GM21619 (cell line): Measurements from ENCODE around the gene ADGRG1.

Experiments used
- ATAC-seq: cut with Tn5 transposase; IDR thresholded peaks from one replicate; pipeline ENCODE4 v1.9.1; 2021; ENCODE audit not compliant: unreplicated experiment

The ADGRG1 gene

DNA sequence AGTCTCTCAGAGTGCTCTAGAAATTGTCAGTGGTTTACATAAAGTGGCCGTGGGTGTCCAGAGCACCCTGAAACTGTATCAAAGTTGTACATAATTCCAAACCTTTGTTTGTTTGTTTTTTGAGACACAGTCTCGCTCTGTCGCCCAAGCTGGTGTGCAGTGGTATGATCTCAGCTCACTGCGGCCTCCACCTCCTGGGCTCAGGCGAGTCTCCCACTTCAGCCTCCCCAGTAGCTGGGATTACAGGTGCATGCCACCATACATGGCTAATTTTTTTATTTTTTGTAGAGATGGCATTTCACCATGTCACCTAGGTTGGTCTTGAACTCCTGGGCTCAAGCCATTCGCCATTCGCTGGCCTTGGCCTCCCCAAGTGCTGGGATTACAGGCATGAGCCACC, 24.3 kb upstream of the ADGRG1 start:
- no peak for ATAC-seq

DNA sequence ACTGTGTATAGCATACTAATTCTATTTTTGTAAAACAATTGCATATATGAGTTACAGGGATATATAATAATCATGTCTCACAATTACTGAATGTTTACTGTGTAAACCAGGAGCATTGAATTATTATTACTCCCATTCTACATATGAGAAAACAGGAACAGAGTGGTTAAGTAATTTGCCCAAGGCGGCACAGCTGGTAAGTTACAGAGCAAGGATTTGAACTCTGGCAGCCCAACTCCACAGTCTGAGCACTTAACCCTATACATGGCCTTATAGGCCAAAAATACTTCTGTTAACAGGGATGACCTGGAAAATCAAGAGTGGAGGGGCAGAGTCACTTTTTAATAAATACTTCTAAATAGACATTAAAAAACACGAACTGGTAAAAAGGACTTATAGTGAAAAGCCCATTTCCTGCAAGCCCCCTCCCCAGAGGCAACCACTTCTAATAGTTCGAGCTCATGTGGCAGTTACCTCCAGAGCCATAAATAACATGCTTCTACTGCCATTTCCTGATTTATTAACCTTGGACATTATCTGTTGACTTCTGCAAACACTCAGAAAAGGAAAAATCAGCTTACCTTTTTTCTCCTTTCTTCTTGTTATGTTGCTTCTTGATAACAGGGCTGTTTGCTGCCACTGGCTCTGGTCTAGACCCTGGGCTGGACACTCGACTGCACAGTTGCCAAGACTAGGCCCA, 22.1 kb upstream of the ADGRG1 start:
- no peak for ATAC-seq

DNA sequence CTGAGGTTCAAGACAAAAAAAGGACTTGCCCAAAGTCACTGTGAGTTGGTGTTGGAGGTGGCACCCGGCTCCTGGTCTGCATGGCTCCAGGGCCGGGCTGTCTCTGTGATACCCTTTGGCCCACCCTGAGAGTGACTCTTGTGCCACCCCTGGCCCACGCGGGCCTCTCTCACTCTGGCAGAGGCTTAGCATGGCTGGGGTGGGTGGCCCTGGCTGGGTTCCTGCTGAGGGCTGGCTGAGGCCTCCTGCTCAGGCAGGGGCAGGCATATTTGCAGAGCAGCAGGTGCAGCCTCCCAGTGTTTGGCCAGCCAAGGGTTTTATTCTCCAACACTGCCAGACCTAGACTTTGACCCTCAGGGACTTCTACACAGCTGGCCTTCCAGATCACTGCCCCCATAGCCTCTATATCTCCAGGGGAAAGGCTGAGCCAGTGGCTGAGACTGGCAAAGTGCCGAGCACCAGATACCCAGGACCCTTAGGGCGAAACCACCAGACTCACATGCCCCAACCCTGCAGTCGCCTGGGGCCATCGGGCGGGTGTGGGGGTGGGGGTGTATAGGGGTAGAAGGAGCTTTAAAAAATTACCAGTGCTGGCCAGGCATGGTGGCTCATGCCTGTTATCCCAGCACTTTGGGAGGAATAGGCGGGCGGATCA, 21.5 kb upstream of the ADGRG1 start:
- no peak for ATAC-seq

DNA sequence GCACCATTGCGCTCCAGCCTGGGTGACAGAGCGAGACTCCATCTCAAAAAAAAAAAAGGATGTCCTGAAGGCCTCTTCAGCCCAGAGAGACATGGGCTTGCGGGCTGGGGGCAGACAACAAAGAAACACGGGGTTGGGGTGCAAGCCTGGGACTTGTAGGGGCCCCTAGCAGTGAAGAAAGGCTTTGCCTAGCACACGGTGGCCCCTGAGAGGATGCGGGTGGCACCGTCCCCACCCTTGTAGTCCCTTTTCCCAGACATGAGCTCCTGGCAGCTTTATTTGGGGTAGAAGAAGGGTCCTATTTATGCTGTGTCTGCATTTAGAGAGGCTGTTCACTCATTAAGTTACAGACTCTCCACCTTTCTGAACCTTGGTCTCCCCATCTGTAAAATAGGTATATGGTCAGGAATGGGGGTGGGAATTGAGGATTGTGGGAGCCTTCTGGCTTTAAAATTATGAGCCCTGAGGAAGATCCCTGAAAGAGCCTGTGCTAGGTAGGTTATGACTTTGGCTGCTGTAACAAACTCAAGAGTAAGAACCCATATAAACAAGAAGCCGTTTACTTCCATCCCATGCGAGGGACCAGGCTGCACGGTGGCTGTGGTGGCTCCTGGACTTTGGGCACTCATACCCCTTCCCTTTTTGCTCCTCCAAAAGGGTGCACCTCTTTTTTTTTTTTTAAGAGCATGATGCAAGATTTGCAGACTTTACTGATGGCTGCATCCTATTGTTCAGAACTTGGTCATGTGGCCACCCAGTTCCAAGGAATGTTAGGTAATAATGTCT, 20.6 kb upstream of the ADGRG1 start:
- ATAC-seq, result no peak

DNA sequence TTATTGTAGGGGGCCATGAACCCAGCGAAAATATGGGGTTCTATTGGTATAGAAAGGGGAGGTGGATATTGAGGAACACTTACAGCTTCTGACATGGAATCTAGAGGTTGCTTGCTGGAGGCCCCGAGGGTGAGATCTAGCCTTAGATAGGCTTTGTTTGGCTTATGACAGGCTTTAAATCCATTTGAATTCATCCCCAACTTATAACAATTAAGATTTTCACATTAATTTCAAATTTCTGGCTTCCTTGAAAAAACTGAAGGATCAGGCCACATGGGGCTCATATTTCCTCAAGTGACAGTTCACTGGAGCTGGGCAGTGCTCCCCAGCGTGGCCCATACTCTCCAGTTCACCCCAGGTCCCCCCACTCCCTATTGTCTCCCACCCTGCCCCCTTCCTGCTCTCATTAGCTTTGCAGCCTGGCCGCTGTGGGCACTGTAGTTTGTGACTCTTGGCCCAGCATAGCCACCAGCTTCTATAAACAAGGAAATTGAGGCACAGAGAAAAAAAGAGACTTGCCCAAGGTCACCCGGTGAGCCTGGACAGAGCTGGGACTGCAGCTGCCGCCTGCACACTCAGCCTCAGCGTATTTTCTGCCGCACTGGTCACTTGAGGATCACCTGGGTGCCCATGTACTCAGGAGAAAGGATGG, 19.8 kb upstream of the ADGRG1 start:
- ATAC-seq, result no peak

DNA sequence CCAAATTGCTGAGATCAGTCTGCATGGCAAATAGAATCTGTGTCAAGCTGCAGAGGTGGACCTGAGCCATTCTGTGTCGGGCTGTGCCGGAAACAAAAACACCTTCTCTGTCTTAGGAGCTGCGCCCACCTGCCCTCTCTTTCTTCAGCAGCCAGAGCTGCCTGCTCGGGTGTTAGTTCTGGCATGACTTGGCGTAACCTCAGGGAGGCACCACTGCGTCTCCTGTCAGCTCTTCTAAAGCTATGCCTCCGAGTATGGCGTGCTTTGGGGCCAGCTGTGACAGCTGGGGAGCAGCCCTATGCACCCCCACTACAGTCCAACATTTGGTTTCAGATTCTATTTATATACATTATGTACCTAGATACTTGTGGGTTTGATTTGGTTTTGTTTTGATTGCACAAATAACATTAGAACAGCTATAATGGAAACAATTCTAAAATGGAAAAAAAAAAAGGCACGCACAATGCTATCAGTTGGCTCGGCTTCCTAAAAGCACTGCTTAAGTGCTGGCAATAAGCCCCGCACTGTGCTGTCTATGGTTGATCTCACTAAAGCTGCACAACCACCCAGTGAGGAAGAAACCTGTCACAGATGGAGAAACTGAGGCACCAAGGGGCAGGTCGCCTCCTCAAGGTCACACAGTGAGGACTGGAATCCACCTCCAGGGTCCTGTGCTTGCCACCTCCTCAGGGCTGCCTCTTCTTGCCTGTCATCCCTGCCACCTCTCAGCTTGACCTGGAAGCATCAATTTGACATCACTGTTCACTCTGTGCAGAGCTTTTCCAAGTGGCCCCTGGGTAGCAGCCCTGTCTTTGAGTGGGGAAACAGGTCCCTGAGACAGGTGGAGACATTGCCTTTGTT, 18.7 kb upstream of the ADGRG1 start:
- peak; percentile 90 for ATAC-seq

DNA sequence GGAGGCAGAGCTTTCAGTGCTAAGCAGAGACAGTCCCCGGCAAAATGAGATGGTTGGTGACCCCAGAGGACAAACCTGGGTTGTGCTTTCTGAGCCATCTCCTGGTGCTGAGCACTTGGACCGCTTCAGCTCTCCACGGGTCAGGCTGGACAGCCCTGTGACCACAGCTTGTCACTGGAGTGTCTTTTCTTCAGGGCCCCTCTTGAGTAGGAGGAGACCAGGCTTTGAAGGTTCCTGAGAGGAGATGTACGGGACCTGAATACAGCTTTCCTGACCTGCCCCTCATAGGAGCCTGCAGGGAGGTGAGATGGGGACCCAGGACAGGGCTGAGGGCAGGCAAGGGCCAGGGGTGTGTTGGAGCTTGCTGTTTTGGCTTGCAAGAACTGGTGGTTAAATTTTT, 17.8 kb upstream of the ADGRG1 start:
- ATAC-seq, result no peak

DNA sequence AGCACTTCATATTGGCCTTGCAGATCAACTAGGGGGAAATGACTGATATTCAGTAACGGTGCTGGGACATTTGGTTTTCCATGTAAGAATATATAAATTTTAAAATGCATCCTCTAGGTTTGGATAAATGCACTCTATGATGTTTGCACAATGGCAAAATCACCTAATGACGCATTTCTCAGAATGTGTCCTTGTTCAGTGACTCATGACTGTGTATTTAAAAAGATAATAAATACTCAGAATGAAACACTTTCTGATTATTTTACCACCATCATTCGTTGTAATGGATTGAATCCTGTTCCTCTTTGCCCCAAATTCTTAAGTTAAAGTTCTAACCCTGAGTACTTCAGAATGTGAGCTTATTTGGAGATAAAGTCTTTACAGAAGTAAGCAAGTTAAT, 17.2 kb upstream of the ADGRG1 start:
- no peak for ATAC-seq

DNA sequence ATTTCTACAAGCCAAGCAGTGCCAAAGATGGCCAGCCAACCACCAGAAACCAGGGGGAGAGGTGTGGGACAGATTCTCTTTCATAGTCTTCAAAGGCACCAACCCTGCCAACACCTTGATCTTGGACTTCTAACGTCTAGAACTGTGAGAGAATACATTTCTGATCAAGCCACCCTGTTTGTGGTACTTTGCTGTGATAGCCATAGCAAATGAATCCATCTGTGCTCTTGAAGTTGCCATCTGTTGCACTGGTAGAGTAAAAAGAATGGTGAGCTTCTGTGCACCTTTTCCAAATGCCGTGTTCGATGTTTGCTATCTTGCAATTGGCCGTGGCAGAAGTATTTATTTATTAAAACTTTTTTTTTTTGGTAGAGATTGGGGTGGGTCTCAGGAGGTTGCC, 16.7 kb upstream of the ADGRG1 start:
- no peak for ATAC-seq

DNA sequence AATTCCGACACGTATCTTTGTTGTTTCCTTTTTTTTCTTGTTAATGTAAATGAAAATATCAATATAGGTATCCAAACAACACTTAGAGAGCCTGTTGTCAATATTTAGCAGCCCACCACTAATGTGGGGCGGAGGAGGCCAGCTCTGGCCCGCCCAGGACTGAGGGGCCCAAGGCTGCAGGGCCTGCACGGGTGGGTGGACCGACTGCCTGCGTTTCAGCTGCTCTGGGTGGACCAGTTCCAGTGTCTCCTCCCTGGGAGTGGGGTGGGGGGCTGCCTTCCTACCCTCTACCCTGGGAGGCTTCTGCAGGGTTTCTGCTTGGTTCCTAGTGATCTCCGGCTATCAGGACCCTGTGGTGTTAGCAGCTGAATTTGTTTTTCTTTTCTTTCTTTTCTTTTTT, 15.9 kb upstream of the ADGRG1 start:
- ATAC-seq, result no peak

DNA sequence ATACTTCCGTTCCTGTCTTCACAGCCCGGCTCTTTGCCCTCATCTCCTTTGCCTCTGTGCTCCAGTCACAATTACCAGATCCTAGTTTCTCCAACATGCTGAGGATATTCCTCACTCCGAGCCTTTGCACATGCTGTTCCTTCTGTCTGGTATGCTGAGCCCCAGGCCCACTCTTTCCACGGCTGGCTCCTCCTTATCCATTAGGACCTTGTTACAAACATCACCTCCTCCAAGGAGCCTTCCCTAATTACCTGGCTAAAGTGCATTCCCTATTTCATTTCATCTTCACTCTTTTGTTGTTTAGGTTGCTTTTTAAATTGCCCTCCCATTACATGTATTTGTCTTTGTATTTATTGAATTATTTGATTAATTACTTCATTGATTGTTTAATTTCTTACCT, 14.9 kb upstream of the ADGRG1 start:
- ATAC-seq, result no peak

DNA sequence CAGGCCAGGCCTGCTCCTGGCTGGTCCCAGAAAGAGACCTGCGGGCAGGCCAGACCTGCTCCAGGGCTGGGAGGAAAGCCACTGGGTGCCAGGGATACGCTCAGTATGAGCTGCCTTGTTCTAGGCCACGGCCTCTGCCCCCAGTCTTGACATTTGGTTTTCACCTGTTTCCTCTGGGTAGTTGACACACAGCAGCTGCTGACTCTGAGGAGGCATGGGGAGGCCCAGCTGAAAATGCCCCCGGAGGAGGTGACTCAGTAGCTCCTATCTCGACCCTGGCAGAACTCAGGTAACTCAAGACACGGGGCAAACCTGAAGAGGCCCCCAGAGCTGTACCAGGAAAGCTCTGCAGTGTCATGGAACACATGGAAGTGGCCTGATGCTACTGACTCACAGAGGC, 13.9 kb upstream of the ADGRG1 start:
- ATAC-seq, result no peak

DNA sequence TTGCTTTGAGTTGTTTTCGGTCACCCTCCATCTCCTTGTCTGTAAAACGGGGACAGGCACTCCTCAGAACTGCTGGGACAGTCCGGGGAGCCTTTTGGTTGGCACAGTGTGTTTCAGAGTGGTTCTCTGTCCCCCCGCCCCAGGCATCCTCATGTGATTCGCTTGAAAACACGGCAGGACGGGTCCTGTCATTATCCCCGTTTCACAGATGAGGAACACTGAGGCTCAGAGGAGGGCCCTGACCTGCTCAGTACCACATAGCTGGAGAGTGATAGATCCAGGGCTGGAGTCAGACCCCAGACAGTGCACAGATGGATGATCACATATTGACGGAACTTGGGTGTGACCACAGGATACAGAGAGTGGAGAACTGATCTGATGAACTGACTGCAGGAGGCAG, 13.5 kb upstream of the ADGRG1 start:
- no peak for ATAC-seq

DNA sequence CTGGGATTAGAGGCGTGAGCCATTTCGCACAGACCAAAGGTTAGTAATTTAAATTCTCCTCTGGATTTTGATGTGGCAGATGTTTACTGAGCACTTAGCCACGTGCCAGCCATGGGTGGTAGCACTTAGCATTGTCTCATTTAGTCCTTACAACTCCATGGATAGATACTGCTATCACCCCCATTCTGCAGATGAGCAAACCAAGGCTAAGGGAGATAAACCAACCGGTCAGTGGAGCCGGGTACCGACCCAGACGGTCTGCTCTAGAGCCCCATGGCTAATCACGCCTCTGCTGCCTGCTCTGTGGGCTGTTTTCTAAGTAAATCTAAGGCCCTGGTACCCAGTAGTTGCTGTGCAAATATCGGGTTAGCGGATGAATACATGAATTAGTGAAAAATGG, 12.6 kb upstream of the ADGRG1 start:
- no peak for ATAC-seq

DNA sequence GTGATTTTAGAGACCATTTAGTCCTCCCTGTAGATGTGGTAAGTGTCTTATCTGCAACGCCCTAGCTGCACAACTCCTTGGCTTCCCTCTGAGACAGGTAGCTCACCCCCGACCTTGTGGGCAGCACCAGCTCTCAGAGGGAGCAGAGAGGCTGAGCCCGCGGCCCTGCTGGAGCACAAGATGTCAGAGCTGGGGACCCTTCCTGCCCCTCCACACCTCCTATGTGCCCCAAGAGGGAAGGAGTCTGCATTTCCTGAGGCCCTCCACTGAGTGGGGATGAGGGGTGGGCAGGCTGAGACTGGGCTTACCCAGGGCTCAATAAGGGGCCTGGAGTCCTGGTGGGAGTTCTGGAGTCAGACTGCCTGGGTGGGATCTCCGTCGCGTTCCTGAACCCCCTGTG, 12.2 kb upstream of the ADGRG1 start:
- no peak for ATAC-seq

DNA sequence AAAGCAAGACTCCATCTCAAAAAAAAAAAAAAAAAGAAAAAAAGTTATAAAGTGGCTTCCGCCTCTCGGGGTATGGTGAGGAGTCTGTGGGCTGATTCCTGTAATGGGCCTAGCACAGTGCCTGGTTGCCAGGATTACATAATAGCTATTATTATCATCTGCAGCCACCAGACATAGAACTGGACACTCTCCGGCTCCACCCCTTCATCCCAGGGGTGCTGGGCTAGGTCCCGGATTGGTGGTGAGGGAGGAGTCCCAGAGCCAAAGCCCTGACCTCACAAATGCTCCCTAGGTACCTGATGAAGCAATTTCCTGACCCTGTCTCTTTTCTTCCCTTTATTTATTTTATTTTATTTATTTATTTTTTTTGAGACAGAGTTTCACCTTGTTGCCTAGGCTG, 11.6 kb upstream of the ADGRG1 start:
- ATAC-seq, result no peak

DNA sequence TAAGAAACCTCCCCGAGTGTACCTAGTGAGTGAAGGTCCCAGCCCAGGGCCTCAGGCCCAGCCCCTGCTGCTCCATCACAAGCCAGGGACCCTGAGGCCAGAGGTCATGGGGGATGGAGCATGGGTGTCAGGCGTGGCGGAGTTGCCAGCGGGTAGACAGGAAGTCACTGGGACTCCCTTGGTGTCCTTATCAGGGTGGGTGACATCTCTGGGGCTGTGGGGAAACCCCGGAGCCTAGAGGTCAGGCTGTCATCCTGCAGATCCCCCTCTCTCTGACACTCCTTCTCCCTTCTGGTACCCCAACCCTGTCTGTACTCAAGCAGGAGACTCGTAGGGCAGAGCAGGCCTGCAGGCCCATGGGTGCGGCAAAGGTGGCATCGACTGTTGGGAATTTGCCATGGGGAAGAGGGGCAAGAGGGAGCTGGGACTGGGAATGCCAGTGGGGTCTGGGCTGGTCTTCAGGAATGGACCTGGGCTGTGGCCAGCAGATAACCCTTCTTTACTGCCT, 10.8 kb upstream of the ADGRG1 start:
- ATAC-seq, result no peak

DNA sequence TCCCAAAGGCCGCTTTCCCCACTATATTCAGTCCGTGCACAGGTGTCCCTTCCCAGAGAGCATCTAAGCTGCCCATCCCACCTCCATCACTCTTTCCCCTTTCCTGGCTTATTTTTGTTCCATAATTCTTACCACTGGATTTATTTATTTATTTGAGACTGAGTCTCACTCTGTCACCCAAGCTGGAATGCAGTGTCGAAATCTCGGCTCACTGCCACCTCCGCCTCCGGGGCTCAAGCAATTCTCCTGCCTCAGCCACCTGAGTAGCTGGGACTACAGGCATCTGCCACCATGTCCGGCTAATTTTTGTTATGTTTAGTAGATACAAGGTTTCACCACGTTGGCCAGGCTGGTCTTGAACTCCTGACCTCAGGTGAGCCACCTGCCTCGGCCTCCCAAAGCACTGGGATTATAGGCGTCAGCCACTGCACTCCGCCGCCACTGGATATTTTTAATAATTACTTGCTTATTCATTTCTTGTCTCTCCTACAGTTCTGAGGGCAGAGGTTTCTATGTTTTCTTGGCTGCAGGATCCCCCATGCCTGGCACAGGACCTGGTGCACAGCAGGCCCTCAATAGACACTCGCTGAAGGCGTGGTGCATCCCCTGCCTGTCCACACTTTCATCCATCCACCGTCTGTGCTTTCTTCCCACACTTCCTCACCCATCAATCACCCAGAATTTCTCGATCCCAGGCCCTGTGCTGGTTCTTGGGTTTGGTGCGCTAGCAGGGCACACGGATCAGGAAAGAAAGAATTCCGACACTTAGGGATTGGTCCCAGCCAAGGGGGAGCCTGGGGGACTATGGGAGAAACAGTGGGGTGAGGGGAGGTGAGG, 9.9 kb upstream of the ADGRG1 start:
- no peak for ATAC-seq

DNA sequence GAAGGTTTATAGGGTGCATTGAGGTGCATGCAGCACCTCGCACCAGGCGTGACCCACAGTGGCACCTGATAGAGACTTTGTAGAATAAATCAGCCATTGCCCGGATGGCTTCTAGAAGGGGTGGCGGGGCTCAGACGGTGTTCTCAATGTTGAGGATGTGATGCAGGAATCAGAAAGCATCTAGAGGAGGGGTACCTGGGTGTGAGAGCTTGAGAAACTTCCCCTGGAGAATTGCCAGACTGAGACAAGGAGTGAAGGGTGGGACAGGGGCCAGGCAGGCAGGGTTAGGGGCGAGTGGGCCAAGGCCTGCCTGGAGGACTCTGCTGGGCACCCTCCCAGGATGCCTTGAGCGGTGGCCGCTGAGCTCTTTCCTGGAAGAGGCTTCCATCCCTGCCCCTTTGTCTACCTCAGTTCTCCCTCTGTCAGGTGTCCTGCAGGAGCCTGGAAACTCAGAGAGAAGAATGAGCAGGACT, 9.3 kb upstream of the ADGRG1 start:
- ATAC-seq, result no peak
